Fibroblast of lung (primary cell): Measurements from ENCODE around the gene PLCG2.

ENCODE experiments used
- EZH2 ChIP-seq: IDR thresholded peaks from 2 replicates; pipeline ENCODE4 v1.5.1; 2012; ENCODE audit warnings: low read length, control low read depth, mild to moderate bottlenecking; ENCODE audit errors: missing control alignments
- TF ChIP-seq, protein P1 (sequence below), 2 donors: IDR thresholded peaks in 1 of 2; conservative IDR thresholded peaks in 1 of 2; 1 replicate in 1 of 2; 2 replicates in 1 of 2; pipeline ENCODE4 v1.5.1; 2011 to 2012; ENCODE audit warnings: low read length in 2 of 2, control low read depth in 1 of 2, inconsistent platforms in 1 of 2, low read depth in 1 of 2, mild to moderate bottlenecking in 1 of 2

- TF ChIP-seq, protein P1, sequence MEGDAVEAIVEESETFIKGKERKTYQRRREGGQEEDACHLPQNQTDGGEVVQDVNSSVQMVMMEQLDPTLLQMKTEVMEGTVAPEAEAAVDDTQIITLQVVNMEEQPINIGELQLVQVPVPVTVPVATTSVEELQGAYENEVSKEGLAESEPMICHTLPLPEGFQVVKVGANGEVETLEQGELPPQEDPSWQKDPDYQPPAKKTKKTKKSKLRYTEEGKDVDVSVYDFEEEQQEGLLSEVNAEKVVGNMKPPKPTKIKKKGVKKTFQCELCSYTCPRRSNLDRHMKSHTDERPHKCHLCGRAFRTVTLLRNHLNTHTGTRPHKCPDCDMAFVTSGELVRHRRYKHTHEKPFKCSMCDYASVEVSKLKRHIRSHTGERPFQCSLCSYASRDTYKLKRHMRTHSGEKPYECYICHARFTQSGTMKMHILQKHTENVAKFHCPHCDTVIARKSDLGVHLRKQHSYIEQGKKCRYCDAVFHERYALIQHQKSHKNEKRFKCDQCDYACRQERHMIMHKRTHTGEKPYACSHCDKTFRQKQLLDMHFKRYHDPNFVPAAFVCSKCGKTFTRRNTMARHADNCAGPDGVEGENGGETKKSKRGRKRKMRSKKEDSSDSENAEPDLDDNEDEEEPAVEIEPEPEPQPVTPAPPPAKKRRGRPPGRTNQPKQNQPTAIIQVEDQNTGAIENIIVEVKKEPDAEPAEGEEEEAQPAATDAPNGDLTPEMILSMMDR (conservative IDR thresholded peaks at IDR 0.05 in 1 of 2, IDR thresholded peaks at IDR 0.05 in 1 of 2; ENCODE audit: low read depth in 1 of 2, low read length in 2 of 2), result no peak
- TF ChIP-seq EZH2, result no peak
These were observed 13.7 kb downstream of the PLCG2 start for GRCh38 chr16:81792828-81793227.
